VCaP (cell line): ENCODE data around the gene ODF2L.
"Not testable (repeated sequence)": the region's sequence is repeated elsewhere in the genome, so short reads cannot be mapped to it uniquely, and the experiment has no call there.

Experiments
- H3K27ac ChIP-seq: fragments of 450-650 bp; 2 replicates; pipeline ENCODE4 v1.5.1; 2017
- CTCF ChIP-seq: fragments of 450-650 bp; conservative IDR thresholded peaks from 2 replicates; pipeline ENCODE4 v1.5.1; 2017; ENCODE audit warnings: mild to moderate bottlenecking, moderate library complexity

The ODF2L gene

GRCh38 chr1:86370601-86371022, 25.5 kb downstream of the ODF2L start:
- no peak overlapping the region for H3K27ac ChIP-seq
- TF ChIP-seq CTCF = no peak

- H3K27ac ChIP-seq = no peak overlapping the region
- no peak for TF ChIP-seq CTCF
Measured at GRCh38 chr1:86365896-86366295, 30.2 kb downstream of the ODF2L start.

GRCh38 chr1:86362807-86363206, 33.3 kb downstream of the ODF2L start:
- H3K27ac ChIP-seq = no peak overlapping the region
- TF ChIP-seq CTCF = no peak

GRCh38 chr1:86357796-86358195, 38.3 kb downstream of the ODF2L start:
- no peak for TF ChIP-seq CTCF
- no peak overlapping the region for H3K27ac ChIP-seq

- H3K27ac ChIP-seq = no peak overlapping the region
- peak; percentile 27; the same call in 1 of the 2 replicates for TF ChIP-seq CTCF
Measured at GRCh38 chr1:86356247-86356646, 39.9 kb downstream of the ODF2L start.

- no peak for TF ChIP-seq CTCF
- no peak overlapping the region for H3K27ac ChIP-seq
Measured at GRCh38 chr1:86352086-86352485, 44.0 kb downstream of the ODF2L start.

- H3K27ac ChIP-seq = not testable (repeated sequence)
Measured at GRCh38 chr1:86350230-86350629, 45.9 kb downstream of the ODF2L start.

GRCh38 chr1:86346388-86346787, 49.7 kb downstream of the ODF2L start:
- no peak overlapping the region for H3K27ac ChIP-seq
- TF ChIP-seq CTCF = no peak
